Activated CD8-positive, alpha-beta T cell treated with anti-CD3 and anti-CD28 coated beads for 36 hours (primary cell): ENCODE results near the gene GOLGA8N. TPM values are rescaled to one million over a fixed set of nuclear protein-coding genes. Genes with fewer than 3 reads are reported as not detected.
A peak's percentile ranks its signal among the peaks of the same experiment; 100 is the strongest.

ENCODE experiments used
- ATAC-seq: fragments of 200-7000 bp; cut with Tn5 transposase; one replicate; pipeline ENCODE4 v1.10.0; 2021; ENCODE audit warnings: mild to moderate bottlenecking, moderate library complexity
- CTCF ChIA-PET: fragments of 350-600 bp; sonication (Branson Sonifier 250); formaldehyde crosslinking; loops from one replicate; lab custom pipeline; 2021; ENCODE audit warnings: antibody characterized with exemption; lab: Charles Lee
- POLR2A ChIA-PET: fragments of 350-600 bp; sonication (Branson Sonifier 250); formaldehyde crosslinking; loops from one replicate; lab custom pipeline; 2021; ENCODE audit warnings: antibody characterized with exemption; lab: Charles Lee
- DNase-seq: peaks from one replicate; pipeline ENCODE4 v3.0.0-alpha.2; 2020
- H3K27ac Mint-ChIP-seq: one replicate; pipeline ENCODE4 v1.8.0; 2021; ENCODE audit warnings: mild to moderate bottlenecking, mixed read lengths
- H3K27me3 Mint-ChIP-seq: one replicate; pipeline ENCODE4 v1.8.0; 2021; ENCODE audit warnings: mixed read lengths
- H3K36me3 Mint-ChIP-seq: one replicate; pipeline ENCODE4 v1.8.0; 2021; ENCODE audit warnings: low read depth, mixed read lengths
- H3K4me1 Mint-ChIP-seq: one replicate; pipeline ENCODE4 v1.8.0; 2021; ENCODE audit warnings: low read depth, mixed read lengths
- H3K4me3 Mint-ChIP-seq: one replicate; pipeline ENCODE4 v1.8.0; 2021; ENCODE audit warnings: mild to moderate bottlenecking, moderate library complexity, mixed read lengths
- H3K9me3 Mint-ChIP-seq: one replicate; pipeline ENCODE4 v1.8.0; 2021; ENCODE audit warnings: mixed read lengths
- CTCF ChIP-seq: fragments of 200-600 bp; IDR thresholded peaks from one replicate; pipeline ENCODE4 v1.8.0; 2022; ENCODE audit warnings: antibody characterized with exemption, mild to moderate bottlenecking
- intact Hi-C: fragments of 100-400 bp; cut with micrococcal nuclease; formaldehyde crosslinking; loops from one replicate; pipeline ENCODE4 v1.10.0; 2022
- total RNA-seq, 2 experiments: library from RNA; stranded (reverse); gene quantifications; one replicate each; pipeline ENCODE4 v1.2.3, GENCODE V29; 2021

The GOLGA8N gene
- total RNA-seq, 2 experiments from 2014 or later = 4.9 to 7.4 TPM

GRCh38 chr15:32651229-32651837 lies 58.1 kb downstream of the GOLGA8N start:
- Mint-ChIP-seq H3K36me3 (peaks cover 10% of the 10 kb centered on the region), H3K4me3 (no peak overlapping the region), H3K27ac (no peak overlapping the region), H3K27me3 (no peaks in the 10 kb centered on the region), H3K4me1 (no peaks in the 10 kb centered on the region), H3K9me3 (no peaks in the 10 kb centered on the region)
- DNase-seq (peak; percentile 52), ATAC-seq (peak; percentile 91)
- CTCF ChIA-PET = interaction anchor here (0.7 to 3.3 kb wide), 6 partner anchors 9 to 285 kb away, joined by 3 to 22 read pairs (median 4); partner anchors contain the start of gene SCG5
- TF ChIP-seq CTCF = peak; percentile 91
- POLR2A ChIA-PET = no interaction called here
- intact Hi-C loops = no loop called here

- intact Hi-C loops = no loop called here
- Mint-ChIP-seq H3K27ac (no peak overlapping the region), H3K4me3 (no peak overlapping the region), H3K27me3 (no peaks in the 10 kb centered on the region), H3K9me3 (no peaks in the 10 kb centered on the region), H3K4me1 (peaks cover under 1% of the 10 kb centered on the region), H3K36me3 (peaks cover 8% of the 10 kb centered on the region)
- CTCF ChIA-PET = interaction anchor here (1.3 to 2.5 kb wide), 3 partner anchors 10 to 284 kb away, joined by 4 to 12 read pairs (median 9); partner anchors contain the start of gene SCG5
- POLR2A ChIA-PET = no interaction called here
- no peak for DNase-seq
- no peak for ATAC-seq
- no peak for TF ChIP-seq CTCF
Observed at GRCh38 chr15:32652178-32652577, 58.9 kb downstream of the GOLGA8N start.

- no peak overlapping the region for H3K4me3 Mint-ChIP-seq
- intact Hi-C loops = no loop called here
- DNase-seq (no peak), ATAC-seq (no peak)
- H3K27me3 Mint-ChIP-seq = no peaks in the 10 kb centered on the region
- H3K36me3 Mint-ChIP-seq = no peaks in the 10 kb centered on the region
- ChIA-PET CTCF (interaction anchor here (0.8 kb wide), 1 partner anchor 10 kb away, joined by 3 read pairs; no protein-coding TSS in a partner anchor), POLR2A (no interaction called here)
- H3K27ac Mint-ChIP-seq = no peak overlapping the region
- H3K9me3 Mint-ChIP-seq = no peaks in the 10 kb centered on the region
- peaks cover 8% of the 10 kb centered on the region for H3K4me1 Mint-ChIP-seq
- no peak for TF ChIP-seq CTCF
Observed at GRCh38 chr15:32656091-32656490, 62.8 kb downstream of the GOLGA8N start.

GRCh38 chr15:32656496-32656895 lies 63.2 kb downstream of the GOLGA8N start:
- no peak overlapping the region for H3K27ac Mint-ChIP-seq
- no peak for TF ChIP-seq CTCF
- H3K4me3 Mint-ChIP-seq = no peak overlapping the region
- no peaks in the 10 kb centered on the region for H3K27me3 Mint-ChIP-seq
- DNase-seq = no peak
- ChIA-PET POLR2A (no interaction called here), CTCF (no interaction called here)
- no peaks in the 10 kb centered on the region for H3K9me3 Mint-ChIP-seq
- intact Hi-C loops = no loop called here
- peaks cover 8% of the 10 kb centered on the region for H3K4me1 Mint-ChIP-seq
- ATAC-seq = no peak
- no peaks in the 10 kb centered on the region for H3K36me3 Mint-ChIP-seq

Other genes starting within 250 kb of the GOLGA8N start
- gene GOLGA8K, start 190.2 kb upstream of the GOLGA8N start, total RNA-seq = under 1 TPM; 0.29 to 0.49 TPM
- gene GOLGA8O, start 137.8 kb upstream of the GOLGA8N start, total RNA-seq = 1 to 10 TPM; 1.1 to 1.7 TPM
- 10 to 100 TPM; 92.3 to 96.7 TPM for gene ARHGAP11A, start 22.0 kb downstream of the GOLGA8N start, total RNA-seq
- 1 to 10 TPM; 1.2 to 1.6 TPM for gene SCG5, start 48.3 kb downstream of the GOLGA8N start, total RNA-seq
- gene GREM1, start 124.5 kb downstream of the GOLGA8N start, total RNA-seq = not detected